Fibroblast of villous mesenchyme (primary cell): ENCODE measurements around the gene IFT88. TPM values are rescaled to one million over a fixed set of nuclear protein-coding genes. Genes with fewer than 3 reads are reported as not detected.
A peak's percentile ranks its signal among the peaks of the same experiment; 100 is the strongest.

Experiments used
- DNase-seq: peaks from one replicate; pipeline ENCODE4 v3.0.0-alpha.2; 2010; ENCODE audit warnings: low read depth
- H3K4me3 ChIP-seq: 2 replicates; pipeline ENCODE4 v1.5.1; 2011; ENCODE audit warnings: low read depth, mild to moderate bottlenecking, low read length
- total RNA-seq: library from RNA; depleted of rRNA; stranded (reverse); fragments of >200 nt; gene quantifications from 2 replicates; pipeline ENCODE4 v1.2.3, GENCODE V29; 2012
- TF ChIP-seq, protein P1 (sequence below): IDR thresholded peaks from 2 replicates; pipeline ENCODE4 v1.5.1; 2012; ENCODE audit warnings: low read depth, mild to moderate bottlenecking, low read length; ENCODE audit not compliant: insufficient read depth

IFT88 gene
- total RNA-seq, 1 donor = 14.2 TPM

GRCh38 chr13:20682061-20682460 is 115.1 kb downstream of the IFT88 start:
- no peak for DNase-seq
- no peak overlapping the region for H3K4me3 ChIP-seq
- TF ChIP-seq, protein P1, sequence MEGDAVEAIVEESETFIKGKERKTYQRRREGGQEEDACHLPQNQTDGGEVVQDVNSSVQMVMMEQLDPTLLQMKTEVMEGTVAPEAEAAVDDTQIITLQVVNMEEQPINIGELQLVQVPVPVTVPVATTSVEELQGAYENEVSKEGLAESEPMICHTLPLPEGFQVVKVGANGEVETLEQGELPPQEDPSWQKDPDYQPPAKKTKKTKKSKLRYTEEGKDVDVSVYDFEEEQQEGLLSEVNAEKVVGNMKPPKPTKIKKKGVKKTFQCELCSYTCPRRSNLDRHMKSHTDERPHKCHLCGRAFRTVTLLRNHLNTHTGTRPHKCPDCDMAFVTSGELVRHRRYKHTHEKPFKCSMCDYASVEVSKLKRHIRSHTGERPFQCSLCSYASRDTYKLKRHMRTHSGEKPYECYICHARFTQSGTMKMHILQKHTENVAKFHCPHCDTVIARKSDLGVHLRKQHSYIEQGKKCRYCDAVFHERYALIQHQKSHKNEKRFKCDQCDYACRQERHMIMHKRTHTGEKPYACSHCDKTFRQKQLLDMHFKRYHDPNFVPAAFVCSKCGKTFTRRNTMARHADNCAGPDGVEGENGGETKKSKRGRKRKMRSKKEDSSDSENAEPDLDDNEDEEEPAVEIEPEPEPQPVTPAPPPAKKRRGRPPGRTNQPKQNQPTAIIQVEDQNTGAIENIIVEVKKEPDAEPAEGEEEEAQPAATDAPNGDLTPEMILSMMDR = no peak

- TF ChIP-seq, protein P1 = no peak
- H3K4me3 ChIP-seq = no peak overlapping the region
- DNase-seq = no peak
Measured at GRCh38 chr13:20684041-20684440, 117.1 kb downstream of the IFT88 start.

DNA sequence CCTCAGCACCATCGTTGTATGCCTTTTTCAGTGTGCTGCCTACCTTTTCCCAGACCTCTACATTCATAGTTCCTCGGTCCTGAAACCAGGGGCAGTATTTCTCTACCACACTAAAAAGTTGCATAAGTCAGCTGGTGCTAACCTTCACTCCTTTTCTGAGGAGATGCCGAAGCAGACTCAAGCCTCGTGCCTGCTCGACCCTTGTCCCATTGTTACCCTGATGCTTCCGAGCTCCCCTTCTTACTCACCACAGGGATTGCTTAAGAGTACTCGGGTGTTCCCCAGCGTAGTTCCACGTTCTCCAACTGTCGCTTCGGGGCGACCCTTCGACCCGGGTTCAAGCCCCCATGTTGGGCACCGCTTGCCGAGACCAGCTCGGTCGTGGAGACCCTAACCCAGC is 117.6 kb downstream of the IFT88 start:
- H3K4me3 ChIP-seq = no peak overlapping the region
- peak; percentile 40 for DNase-seq
- TF ChIP-seq, protein P1 = no peak

DNA sequence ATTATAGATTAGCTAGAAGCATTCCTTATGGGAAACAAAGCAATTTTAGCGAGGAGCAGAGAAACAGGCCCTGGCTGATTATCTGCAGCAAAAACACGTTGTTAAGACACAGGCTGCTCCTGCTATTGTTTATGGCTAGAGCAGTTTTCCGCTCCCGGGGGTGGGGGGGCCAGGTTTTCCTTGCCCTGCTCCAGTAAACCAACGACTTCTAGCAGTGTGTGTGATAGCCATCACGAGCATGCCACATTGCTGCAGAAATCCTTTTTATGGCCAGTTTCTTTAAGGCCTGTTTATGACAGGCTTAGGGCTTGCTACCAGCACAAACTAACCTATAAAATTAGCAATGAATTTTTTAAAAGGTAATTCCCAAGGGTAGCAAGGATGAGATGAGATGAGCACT is 118.1 kb downstream of the IFT88 start:
- H3K4me3 ChIP-seq = no peak overlapping the region
- DNase-seq = peak; percentile 59
- TF ChIP-seq, protein P1 = no peak

- TF ChIP-seq, protein P1 = no peak
- DNase-seq = peak; percentile 10
- no peak overlapping the region for H3K4me3 ChIP-seq
Measured at GRCh38 chr13:20686167-20686566, 119.2 kb downstream of the IFT88 start.

GRCh38 chr13:20686863-20687579 is 120.1 kb downstream of the IFT88 start:
- DNase-seq = peak; percentile 29
- TF ChIP-seq, protein P1 = no peak
- H3K4me3 ChIP-seq = no peak overlapping the region

- TF ChIP-seq, protein P1 = no peak
- H3K4me3 ChIP-seq = no peak overlapping the region
- DNase-seq = no peak
Measured at GRCh38 chr13:20689291-20689690, 122.3 kb downstream of the IFT88 start.
